Large intestine (tissue), 3 donors: ENCODE data around the gene ABCF3. TPM values are rescaled to one million over a fixed set of nuclear protein-coding genes. Genes with fewer than 3 reads are reported as not detected.
A peak's percentile ranks its signal among the peaks of the same experiment; 100 is the strongest.
"Not testable (repeated sequence)": the region's sequence is repeated elsewhere in the genome, so short reads cannot be mapped to it uniquely, and the experiment has no call there.

Source experiments
- DNase-seq, 2 donors: peaks; one replicate each; pipeline versions ENCODE4 v3.0.0 to v3.0.0-alpha.2; 2013
- H3K27ac ChIP-seq: one replicate; pipeline ENCODE4 v1.5.1; 2013; ENCODE audit warnings: low read length
- H3K27me3 ChIP-seq: 2 replicates; pipeline ENCODE4 v1.6.1; 2013; ENCODE audit warnings: low read length; ENCODE audit not compliant: control insufficient read depth, insufficient read depth
- H3K36me3 ChIP-seq: 2 replicates; pipeline ENCODE4 v1.6.1; 2013; ENCODE audit warnings: low read length; ENCODE audit not compliant: control insufficient read depth, insufficient read depth
- H3K4me1 ChIP-seq: one replicate; pipeline ENCODE4 v1.6.1; 2013; ENCODE audit warnings: low read length; ENCODE audit not compliant: control insufficient read depth, insufficient read depth
- H3K4me3 ChIP-seq: one replicate; pipeline ENCODE4 v1.5.1; 2013; ENCODE audit warnings: low read length
- H3K9me3 ChIP-seq: one replicate; pipeline ENCODE4 v1.6.1; 2013; ENCODE audit warnings: mild to moderate bottlenecking, low read depth, low read length, moderate library complexity; ENCODE audit not compliant: control insufficient read depth
- WGBS: methylation state at CpG from one replicate; pipeline ENCODE4 v1.1.5; 2013; ENCODE audit warnings: low lambda C conversion rate; ENCODE audit not compliant: insufficient coverage; 5-methylcytosine and 5-hydroxymethylcytosine counted together
- polyA plus RNA-seq: library from polyadenylated mRNA; unstranded; fragments of 120-200 nt; gene quantifications from one replicate; pipeline ENCODE4 v1.2.1, GENCODE V29; 2013

Gene ABCF3
- polyA plus RNA-seq, 1 donor: 72.3 TPM

DNA sequence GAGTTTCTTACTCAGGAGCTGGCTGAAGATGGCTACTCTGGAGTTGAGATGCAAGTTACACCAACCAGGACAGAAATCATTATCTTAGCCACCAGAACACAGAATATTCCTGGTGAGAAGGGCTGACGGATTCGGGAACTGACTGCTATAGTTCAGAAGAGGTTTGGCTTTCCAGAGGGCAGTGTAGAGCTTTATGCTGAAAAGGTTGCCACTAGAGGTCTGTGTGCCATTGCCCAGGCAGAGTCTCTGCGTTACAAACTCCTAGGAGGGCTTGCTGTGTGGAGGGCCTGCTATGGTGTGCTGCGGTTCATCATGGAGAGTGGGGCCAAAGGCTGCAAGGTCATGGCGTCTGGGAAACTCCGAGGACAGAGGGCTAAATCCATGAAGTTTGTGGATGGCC lies 36.2 kb upstream of the ABCF3 start:
- WGBS: no CpG with 5 or more reads among the region's 6 CpGs
- DNase-seq, H3K36me3 ChIP-seq, H3K9me3 ChIP-seq, H3K27ac ChIP-seq, H3K27me3 ChIP-seq, H3K4me3 ChIP-seq: not testable (repeated sequence)
- H3K4me1 ChIP-seq: peaks cover 23% of the 10 kb centered on the region

DNA sequence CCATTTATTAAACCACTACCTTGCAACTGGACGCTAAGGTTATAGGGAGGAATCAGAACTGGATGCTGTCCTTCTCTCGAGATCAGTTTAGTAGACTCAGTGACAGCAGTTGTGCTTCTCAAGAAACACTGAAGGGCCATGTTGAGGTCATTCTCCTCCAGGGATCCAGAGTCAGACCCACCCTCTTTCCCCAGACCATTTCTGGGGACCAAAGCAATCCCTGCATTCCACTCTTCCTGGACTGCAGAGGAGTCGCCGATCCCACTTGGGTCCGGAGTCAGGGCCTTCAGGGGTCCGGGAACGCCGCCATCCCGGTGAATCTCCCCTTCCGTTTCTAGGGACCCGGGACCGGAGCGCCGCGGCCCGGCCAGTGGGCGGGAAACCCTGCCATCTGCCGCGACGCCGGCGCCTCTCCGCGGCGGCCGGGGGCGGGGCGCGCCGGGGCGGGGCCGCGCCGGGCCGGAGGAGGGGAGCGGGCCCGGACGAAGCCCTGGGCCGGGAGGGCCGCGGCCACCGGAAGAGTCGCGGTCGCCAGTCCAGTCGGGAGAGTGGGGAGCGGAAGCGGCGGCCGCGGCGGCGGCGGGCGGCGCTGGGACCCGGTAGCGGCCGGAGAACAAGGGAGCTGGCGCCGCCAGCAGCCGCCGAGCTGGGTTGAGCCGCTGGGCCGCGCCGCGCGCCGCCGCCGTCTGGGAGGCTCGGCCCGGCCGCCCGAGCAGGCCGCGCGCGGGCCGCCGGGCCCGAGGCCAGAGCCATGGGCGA lies 30.9 kb upstream of the ABCF3 start, which contains the start of gene DVL3:
TSS of gene DVL3 (plus strand) at position 493 of the 759 bp plus-strand sequence. CDS start at position 752, 259 bp downstream.
- H3K4me1 ChIP-seq: peaks cover 18% of the 10 kb centered on the region
- H3K27me3 ChIP-seq: no peaks in the 10 kb centered on the region
- H3K27ac ChIP-seq: peak within 1 kb of the TSS; percentile 94
- H3K9me3 ChIP-seq: no peaks in the 10 kb centered on the region
- peak within 1 kb of the TSS; percentile 99 for H3K4me3 ChIP-seq
- WGBS: no CpG with 5 or more reads among the region's 84 CpGs
- H3K36me3 ChIP-seq: peaks cover 2% of the 10 kb centered on the region
- DNase-seq: peak in 1 of 2 donors; percentile 83

DNA sequence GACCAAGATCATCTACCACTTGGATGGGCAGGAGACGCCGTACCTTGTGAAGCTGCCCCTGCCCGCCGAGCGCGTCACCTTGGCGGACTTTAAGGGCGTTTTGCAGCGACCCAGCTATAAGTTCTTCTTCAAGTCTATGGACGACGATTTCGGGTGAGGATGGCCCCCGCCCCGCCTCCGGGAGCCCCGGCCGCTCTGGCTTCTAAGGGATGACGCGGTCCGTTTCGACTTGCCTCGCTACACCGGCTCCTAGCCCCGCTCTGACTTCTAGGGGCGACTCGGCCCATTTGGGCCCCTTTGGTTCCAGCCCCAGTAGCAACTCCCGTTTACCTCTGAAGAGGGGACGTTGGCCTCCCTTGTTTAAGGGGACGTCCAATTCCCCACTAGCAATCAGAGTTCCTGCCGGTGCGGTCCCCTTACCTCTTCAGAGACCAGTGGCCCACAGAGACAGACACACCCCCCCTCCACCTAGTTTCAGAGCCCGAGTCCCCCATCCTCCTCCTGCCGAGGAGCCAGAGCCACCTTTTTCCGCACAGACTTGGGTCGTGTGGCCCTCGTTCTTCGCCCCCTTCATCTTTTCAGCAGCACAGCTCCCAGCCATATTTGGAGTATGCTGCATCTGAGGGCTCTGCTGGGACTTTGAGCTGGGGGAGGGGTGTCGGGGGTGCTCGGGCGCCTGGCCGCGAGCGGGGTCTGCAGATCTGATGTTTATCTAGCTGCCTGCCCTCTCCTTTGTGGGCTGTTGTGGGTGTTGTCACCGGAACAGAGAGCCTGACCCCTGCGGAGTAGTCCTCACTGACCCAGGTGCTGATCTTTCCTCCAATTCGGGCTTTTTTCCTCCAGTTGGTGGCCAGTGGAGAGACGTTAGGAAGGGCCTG lies 30.1 kb upstream of the ABCF3 start:
- Histone ChIP-seq H3K27ac (peak overlapping the region; percentile 94), H3K4me3 (peak overlapping the region; percentile 99), H3K27me3 (no peaks in the 10 kb centered on the region), H3K4me1 (peaks cover 18% of the 10 kb centered on the region), H3K36me3 (peaks cover 2% of the 10 kb centered on the region), H3K9me3 (no peaks in the 10 kb centered on the region)
- peak in 1 of 2 donors; percentile 44 for DNase-seq
- no CpG with 5 or more reads among the region's 47 CpGs for WGBS

DNA sequence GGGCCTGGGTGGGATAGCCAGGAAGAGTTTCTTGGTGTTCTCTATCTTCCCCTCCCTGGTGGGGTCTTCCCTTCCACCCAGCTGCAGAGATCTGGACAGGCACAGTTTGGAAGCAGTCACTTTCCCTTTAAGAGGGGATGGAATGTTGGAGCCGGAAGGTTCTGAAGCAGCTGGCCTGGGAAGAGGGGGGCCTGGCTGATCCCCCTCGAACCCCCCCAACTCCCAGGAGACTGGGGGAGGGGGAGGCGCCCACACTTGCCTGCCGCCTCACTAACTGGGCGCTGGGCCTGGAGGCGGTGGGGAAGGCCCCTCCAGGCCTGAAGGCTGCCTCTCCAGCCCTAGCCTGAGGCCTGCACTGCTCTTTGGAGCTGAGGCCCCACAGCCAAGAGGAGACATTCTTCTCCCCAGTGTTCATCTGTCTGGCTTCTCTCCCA lies 29.5 kb upstream of the ABCF3 start:
- H3K4me3 ChIP-seq: peak overlapping the region; percentile 99
- peaks cover 18% of the 10 kb centered on the region for H3K4me1 ChIP-seq
- WGBS: no CpG with 5 or more reads among the region's 6 CpGs
- peak overlapping the region; percentile 94 for H3K27ac ChIP-seq
- H3K27me3 ChIP-seq: no peaks in the 10 kb centered on the region
- H3K36me3 ChIP-seq: peaks cover 2% of the 10 kb centered on the region
- DNase-seq: peak in 1 of 2 donors; percentile 71
- H3K9me3 ChIP-seq: no peaks in the 10 kb centered on the region

DNA sequence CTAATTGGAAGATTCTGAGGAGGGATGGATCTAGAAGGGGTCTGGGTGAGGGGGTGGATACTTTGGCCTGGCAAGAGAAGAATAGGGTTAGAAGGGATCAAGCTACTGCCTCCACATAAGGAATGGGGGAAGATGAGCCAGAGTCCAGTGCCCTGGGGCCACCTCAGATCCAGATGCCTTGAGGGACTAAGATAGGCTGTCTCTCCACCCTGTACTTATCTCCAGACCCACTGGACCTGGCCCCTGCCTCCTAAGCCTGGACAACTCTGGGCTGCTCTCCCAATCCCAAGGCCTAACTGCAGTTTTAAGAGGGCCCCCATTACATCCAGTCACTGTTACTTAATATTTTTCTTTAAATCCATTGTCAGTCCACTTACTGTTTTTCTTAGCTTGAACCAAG lies 28.8 kb upstream of the ABCF3 start:
- Histone ChIP-seq H3K4me3 (peak overlapping the region; percentile 99), H3K27me3 (no peaks in the 10 kb centered on the region), H3K27ac (peak overlapping the region; percentile 94), H3K36me3 (peaks cover 3% of the 10 kb centered on the region), H3K9me3 (no peaks in the 10 kb centered on the region), H3K4me1 (peaks cover 18% of the 10 kb centered on the region)
- DNase-seq: peak in 1 of 2 donors; percentile 43

DNA sequence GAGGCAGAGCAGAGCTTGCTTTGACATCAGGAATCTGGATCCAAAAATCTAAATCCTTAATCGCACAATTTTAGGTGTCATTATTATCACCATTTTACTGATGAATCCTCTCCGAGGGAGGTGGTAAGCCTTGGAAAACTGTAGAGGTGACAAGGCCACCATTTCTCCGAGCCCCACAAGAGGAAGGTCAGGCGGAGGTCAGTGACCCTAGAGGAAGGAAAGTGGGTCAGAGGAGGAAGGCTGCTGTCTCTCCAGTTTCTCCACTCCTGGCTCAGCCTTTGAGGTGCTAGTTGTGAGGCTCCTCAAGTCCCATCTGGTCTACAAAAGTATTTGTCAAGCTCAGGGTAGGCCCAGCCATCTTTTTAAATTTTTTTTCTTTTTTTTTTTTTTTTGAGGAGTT lies 27.6 kb upstream of the ABCF3 start:
- H3K4me1 ChIP-seq: peaks cover 18% of the 10 kb centered on the region
- no CpG with 5 or more reads among the region's 4 CpGs for WGBS
- peaks cover 10% of the 10 kb centered on the region for H3K36me3 ChIP-seq
- H3K4me3 ChIP-seq: no peak overlapping the region
- no peaks in the 10 kb centered on the region for H3K9me3 ChIP-seq
- no peak for DNase-seq
- H3K27ac ChIP-seq: peak overlapping the region; percentile 15
- H3K27me3 ChIP-seq: no peaks in the 10 kb centered on the region

DNA sequence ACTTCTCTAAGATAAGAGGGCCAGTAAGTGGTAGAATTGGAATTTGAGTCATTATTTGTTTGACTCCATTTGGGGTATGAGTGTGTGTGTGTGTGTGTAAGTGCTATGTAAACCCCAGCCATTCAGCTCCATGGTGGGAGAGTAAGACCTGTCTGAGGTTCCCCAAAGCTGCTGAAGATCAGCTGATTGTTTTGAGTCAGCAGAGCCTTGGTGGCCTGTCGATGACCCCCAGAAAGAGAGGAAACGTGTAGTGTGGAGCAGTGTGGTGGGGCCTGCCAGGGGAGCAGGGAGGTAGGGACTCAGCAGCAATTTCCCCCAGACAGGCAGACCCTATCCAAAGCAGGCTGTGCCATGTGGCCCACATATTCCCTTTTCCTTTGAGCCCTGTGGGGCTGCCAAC lies 25.5 kb upstream of the ABCF3 start:
- no peak for DNase-seq
- Histone ChIP-seq H3K36me3 (peaks cover 30% of the 10 kb centered on the region), H3K27me3 (no peaks in the 10 kb centered on the region), H3K4me1 (peaks cover 13% of the 10 kb centered on the region), H3K9me3 (no peaks in the 10 kb centered on the region), H3K27ac (no peak overlapping the region), H3K4me3 (no peak overlapping the region)
- no CpG with 5 or more reads among the region's 2 CpGs for WGBS

DNA sequence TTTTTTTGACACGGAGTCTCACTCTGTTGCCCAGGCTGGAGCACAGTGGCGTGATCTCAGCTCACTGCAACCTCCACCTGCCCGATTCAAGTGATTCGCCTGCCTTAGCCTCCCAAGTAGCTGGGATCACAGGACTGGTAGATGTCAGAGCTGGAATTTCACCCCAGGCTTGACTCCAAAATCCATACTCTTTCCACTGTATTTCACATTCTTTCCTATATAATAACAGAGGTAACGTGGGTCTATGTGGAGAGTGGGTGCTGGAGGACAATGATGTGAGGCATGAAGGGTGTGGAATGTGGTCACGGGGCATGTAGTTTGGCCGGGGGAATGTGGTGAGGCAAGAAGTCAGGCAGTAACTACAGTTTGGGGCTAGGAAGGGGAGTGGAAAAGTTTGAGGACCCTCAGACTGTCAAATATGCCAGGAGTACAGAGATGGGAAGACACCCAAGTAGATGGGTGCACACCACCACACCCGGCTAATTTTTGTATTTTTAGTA lies 23.4 kb upstream of the ABCF3 start:
- 100% methylated on average over 1 of the region's 8 CpGs for WGBS
- H3K9me3 ChIP-seq, DNase-seq, H3K27me3 ChIP-seq, H3K4me1 ChIP-seq, H3K27ac ChIP-seq, H3K4me3 ChIP-seq: not testable (repeated sequence)
- H3K36me3 ChIP-seq: peaks cover 52% of the 10 kb centered on the region

DNA sequence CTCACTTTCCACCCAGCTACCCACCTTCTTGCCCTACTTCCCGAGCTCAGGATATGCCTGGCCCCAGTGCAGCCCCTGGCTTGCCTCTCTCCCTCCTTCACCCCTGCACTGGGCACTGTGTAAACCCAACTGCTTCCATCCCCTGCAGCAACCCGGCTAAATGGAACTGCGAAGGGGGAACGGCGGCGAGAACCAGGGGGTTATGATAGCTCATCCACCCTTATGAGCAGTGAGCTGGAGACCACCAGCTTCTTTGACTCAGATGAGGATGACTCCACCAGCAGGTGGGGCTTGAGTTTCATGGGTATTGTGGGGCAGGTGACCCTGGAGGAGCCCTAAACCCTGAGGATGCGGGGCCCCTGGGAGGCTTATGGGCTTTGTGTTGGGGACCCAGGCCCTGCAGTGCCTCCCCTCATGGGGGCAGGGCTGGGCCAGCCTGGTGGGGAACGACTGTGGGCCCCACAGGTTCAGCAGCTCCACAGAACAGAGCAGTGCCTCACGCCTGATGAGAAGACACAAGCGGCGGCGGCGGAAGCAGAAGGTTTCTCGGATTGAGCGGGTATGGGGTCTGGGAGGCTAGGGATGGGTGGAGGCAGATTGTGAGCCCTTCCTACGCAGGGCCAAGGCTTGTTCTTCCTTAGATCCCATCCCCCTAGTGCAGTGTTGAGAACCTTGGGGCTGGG lies 21.2 kb upstream of the ABCF3 start:
- H3K36me3 ChIP-seq: peaks cover 70% of the 10 kb centered on the region

DNA sequence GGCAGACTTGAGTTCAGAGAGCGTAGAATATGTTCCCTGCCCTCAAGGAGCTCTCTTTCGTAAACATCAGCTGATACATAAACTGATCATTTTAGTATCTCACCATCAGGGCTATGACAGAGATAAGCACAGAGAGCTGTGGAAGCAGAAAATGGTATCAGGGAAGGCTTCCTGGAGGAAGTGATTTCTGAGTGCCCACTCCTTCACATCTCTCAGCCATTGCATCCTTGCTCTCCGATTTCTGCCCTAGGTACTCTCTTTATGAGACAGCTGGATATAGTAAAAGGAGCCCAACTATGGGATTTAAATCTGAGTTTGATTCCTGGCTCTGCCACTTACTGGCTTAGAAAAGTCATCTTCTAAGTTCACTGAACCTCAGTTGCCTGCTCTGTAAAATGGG lies 20.5 kb upstream of the ABCF3 start:
- H3K36me3 ChIP-seq: peaks cover 77% of the 10 kb centered on the region
- no peak overlapping the region for H3K27ac ChIP-seq
- H3K4me3 ChIP-seq: no peak overlapping the region
- H3K9me3 ChIP-seq: no peaks in the 10 kb centered on the region
- no peaks in the 10 kb centered on the region for H3K4me1 ChIP-seq
- WGBS: no CpG with 5 or more reads among the region's 3 CpGs
- no peaks in the 10 kb centered on the region for H3K27me3 ChIP-seq
- DNase-seq: no peak

More for the DNA sequence above, 21.2 kb upstream of the ABCF3 start:
- H3K27me3 ChIP-seq: no peaks in the 10 kb centered on the region
- no peak overlapping the region for H3K27ac ChIP-seq
- WGBS: no CpG with 5 or more reads among the region's 16 CpGs
- H3K4me1 ChIP-seq: no peaks in the 10 kb centered on the region
- no peak overlapping the region for H3K4me3 ChIP-seq
- H3K9me3 ChIP-seq: no peaks in the 10 kb centered on the region
- DNase-seq: no peak
